T-cell (primary cell): ENCODE results near the gene MIS12. TPM values are rescaled to one million over a fixed set of nuclear protein-coding genes. Genes with fewer than 3 reads are reported as not detected.

Experiments
- ATAC-seq, 4 experiments: fragments of 200-7000 bp in 3 of 4; fragments of 150-1000 bp in 1 of 4; cut with Tn5 transposase; replicated peaks in 1 of 4; 1 replicate in 3 of 4; 2 replicates in 1 of 4; pipeline ENCODE4 v1.10.0; 2021; ENCODE audit warnings: moderate library complexity in 3 of 4, mild to moderate bottlenecking in 2 of 4, moderate number of reproducible peaks in 1 of 4
- CTCF ChIA-PET, 2 donors: fragments of 300-600 bp; sonication (Branson Sonifier 250); formaldehyde crosslinking; loops; one replicate each; lab custom pipeline; 2022; ENCODE audit warnings: antibody characterized with exemption in 2 of 2; lab: Charles Lee
- POLR2A ChIA-PET, 2 donors: fragments of 300-600 bp; sonication (Branson Sonifier 250); formaldehyde crosslinking; loops; one replicate each; lab custom pipeline; 2022; ENCODE audit warnings: antibody characterized with exemption in 2 of 2; lab: Charles Lee
- DNase-seq, 35 experiments: peaks; one replicate each; pipeline versions ENCODE4 v3.0.0 to v3.0.0-alpha.2; 2013 to 2023
- H3K27ac ChIP-seq: one replicate; pipeline ENCODE4 v1.5.1; 2013; ENCODE audit warnings: low read length
- H3K27me3 ChIP-seq, 2 experiments: replicated peaks in 1 of 2; 1 replicate in 1 of 2; 2 replicates in 1 of 2; pipeline versions ENCODE4 v1.6.1 to v1.7.0; 2013; ENCODE audit warnings: low read length in 1 of 2, mixed read lengths in 1 of 2; ENCODE audit not compliant: control insufficient read depth in 2 of 2, insufficient read depth in 2 of 2; ENCODE audit errors: extremely low read depth in 1 of 2
- H3K36me3 ChIP-seq, 2 donors: 1 replicate in 1 of 2; 2 replicates in 1 of 2; pipeline versions ENCODE4 v1.6.1 to v1.7.0; 2013; ENCODE audit warnings: low read length in 1 of 2; ENCODE audit not compliant: control insufficient read depth in 2 of 2, insufficient read depth in 1 of 2; ENCODE audit errors: extremely low read depth in 1 of 2
- H3K4me1 ChIP-seq, 2 experiments: 1 replicate in 1 of 2; 2 replicates in 1 of 2; pipeline versions ENCODE4 v1.6.1 to v1.7.0; 2013; ENCODE audit warnings: low read length in 2 of 2, mixed read lengths in 1 of 2; ENCODE audit not compliant: insufficient read depth in 2 of 2, control insufficient read depth in 1 of 2; ENCODE audit errors: extremely low read depth in 1 of 2
- H3K4me3 ChIP-seq, 2 donors: 1 replicate in 1 of 2; 2 replicates in 1 of 2; pipeline versions ENCODE4 v1.5.1 to v1.7.0; 2013; ENCODE audit warnings: mild to moderate bottlenecking in 2 of 2, low read length in 1 of 2, moderate library complexity in 1 of 2; ENCODE audit not compliant: control insufficient read depth in 1 of 2; ENCODE audit errors: extremely low read depth in 1 of 2
- H3K9me3 ChIP-seq: 2 replicates; pipeline ENCODE4 v1.7.0; 2013
- H3K27ac Mint-ChIP-seq, 2 donors: one replicate each; pipeline ENCODE4 v1.8.0; 2020 to 2021; ENCODE audit warnings: mild to moderate bottlenecking in 2 of 2, mixed read lengths in 2 of 2
- H3K27me3 Mint-ChIP-seq, 2 donors: one replicate each; pipeline ENCODE4 v1.8.0; 2021 to 2022; ENCODE audit warnings: mixed read lengths in 2 of 2
- H3K36me3 Mint-ChIP-seq: one replicate; pipeline ENCODE4 v1.8.0; 2021; ENCODE audit warnings: mixed read lengths
- H3K4me1 Mint-ChIP-seq, 3 donors: one replicate each; pipeline ENCODE4 v1.8.0; 2020 to 2022; ENCODE audit warnings: mixed read lengths in 3 of 3, mild to moderate bottlenecking in 1 of 3
- H3K4me3 Mint-ChIP-seq, 3 donors: one replicate each; pipeline ENCODE4 v1.8.0; 2020 to 2022; ENCODE audit warnings: mild to moderate bottlenecking in 3 of 3, mixed read lengths in 3 of 3, moderate library complexity in 3 of 3
- H3K9me3 Mint-ChIP-seq, 3 donors: one replicate each; pipeline ENCODE4 v1.8.0; 2020 to 2022; ENCODE audit warnings: mixed read lengths in 3 of 3
- WGBS: methylation state at CpG from one replicate; pipeline ENCODE4 v1.1.5; 2013; ENCODE audit warnings: missing lambda C conversion rate; ENCODE audit not compliant: insufficient coverage; 5-methylcytosine and 5-hydroxymethylcytosine counted together
- total RNA-seq, 35 experiments: library from RNA in 6 of 35; stranded (reverse) in 6 of 35; fragments of 120-200 nt in 1 of 35; gene quantifications; one replicate each; pipeline versions ENCODE4 v1.2.1 to v1.2.4 and lab custom pipeline; 2013 to 2026

MIS12 gene
- total RNA-seq, 5 donors from 2014 or later (not counting 1 experiment from before 2014, with no cell fraction given), result 18.0 to 35.9 (median 33.8) TPM

DNA sequence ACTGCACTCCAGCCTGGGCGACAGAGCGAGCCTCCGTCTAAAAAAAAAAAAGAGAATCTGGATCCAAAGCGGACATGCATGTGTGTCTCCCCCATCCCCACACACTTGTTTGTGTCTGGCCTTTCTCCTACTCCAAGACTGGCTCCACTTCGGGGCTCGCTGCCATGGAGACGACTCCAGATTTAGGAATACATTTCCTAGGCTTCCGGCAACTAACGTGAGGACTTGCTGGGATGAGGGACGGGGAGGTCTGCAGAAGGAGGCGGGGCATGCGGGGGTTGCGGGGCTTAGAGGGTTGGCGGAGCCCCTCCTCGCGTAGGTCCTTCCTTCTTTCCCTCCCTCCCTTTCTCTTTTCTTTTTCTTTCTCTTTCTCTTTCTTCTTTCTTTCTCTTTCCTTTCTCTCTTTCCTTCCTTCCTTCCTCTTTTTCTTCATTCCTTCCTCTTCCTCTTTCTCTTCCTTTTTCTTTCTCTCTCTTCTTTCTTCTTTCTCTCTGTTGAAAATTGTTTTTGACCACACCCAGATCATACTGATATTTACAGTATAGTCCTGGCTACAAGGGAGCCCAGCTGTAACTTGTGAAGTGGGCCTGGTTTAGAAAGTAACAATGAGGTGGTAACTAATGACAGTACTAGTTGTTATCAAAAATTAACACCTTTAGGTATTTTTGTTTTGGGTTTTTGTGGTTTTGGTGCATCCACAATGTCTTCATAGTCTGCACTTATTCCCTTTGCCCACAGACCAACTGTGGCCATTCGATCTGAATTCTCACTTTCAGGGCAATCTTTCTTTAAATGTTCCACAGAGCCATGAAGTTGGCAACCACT, 25.2 kb downstream of the MIS12 start:
- H3K36me3 ChIP-seq, result peaks cover 10 to 34% of the 10 kb centered on the region in 2 donors
- H3K4me3 ChIP-seq, result no peak overlapping the region
- peaks cover 6 to 36% of the 10 kb centered on the region in 2 experiments for H3K4me1 ChIP-seq
- DNase-seq, result peak in 1 of 35 experiments; percentile 20
- ChIA-PET POLR2A (no interaction called here), CTCF (interaction anchor here in 1 of 2 donors (1.1 kb wide), 1 partner anchor 11 kb away, joined by 3 read pairs; a partner anchor contains a TSS)
- no peaks in the 10 kb centered on the region for H3K27me3 ChIP-seq
- no peak overlapping the region for H3K27ac ChIP-seq
- no peak for ATAC-seq
- 20% methylated on average over 1 of the region's 17 CpGs for WGBS
- peaks cover 0 to 5% (median 0%) of the 10 kb centered on the region in 3 donors for H3K9me3 Mint-ChIP-seq
- no peaks in the 10 kb centered on the region for H3K27me3 Mint-ChIP-seq
- H3K36me3 Mint-ChIP-seq, result peaks cover 63% of the 10 kb centered on the region
- H3K4me1 Mint-ChIP-seq, result peaks cover 35 to 41% (median 39%) of the 10 kb centered on the region in 3 donors
- no peaks in the 10 kb centered on the region for H3K9me3 ChIP-seq
- H3K27ac Mint-ChIP-seq, result peak overlapping the region; percentile 50 to 71
- peak overlapping the region in 1 of 3 donors; percentile 6 for H3K4me3 Mint-ChIP-seq

DNA sequence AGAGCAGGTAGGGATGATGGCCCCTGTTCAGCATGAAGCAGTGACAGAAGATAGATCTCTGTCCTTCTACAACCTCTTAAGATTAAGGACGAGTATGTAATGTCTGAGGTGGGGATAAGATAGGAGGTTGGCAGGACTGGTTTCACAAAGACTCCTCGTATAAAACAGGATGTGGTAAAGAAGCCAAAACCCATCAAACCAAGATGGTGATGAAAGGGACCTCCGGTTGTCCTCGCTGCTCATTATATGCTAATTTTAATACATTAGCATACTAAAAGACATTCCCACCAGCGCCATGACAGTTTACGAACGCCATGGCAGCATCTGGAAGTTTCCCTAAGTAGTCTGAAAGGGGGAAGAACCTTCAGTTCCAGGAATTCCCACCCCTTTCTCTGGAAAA, 27.3 kb downstream of the MIS12 start:
- POLR2A ChIA-PET, result no interaction called here
- Histone ChIP-seq H3K4me1 (peaks cover 6 to 36% of the 10 kb centered on the region in 2 experiments), H3K27ac (peak overlapping the region; percentile 25), H3K9me3 (no peaks in the 10 kb centered on the region), H3K27me3 (no peaks in the 10 kb centered on the region), H3K4me3 (no peak overlapping the region), H3K36me3 (peaks cover 10 to 45% of the 10 kb centered on the region in 2 donors)
- no CpG with 5 or more reads among the region's 7 CpGs for WGBS
- Mint-ChIP-seq H3K27ac (peak overlapping the region; percentile 49 to 86), H3K9me3 (peaks cover 0 to 5% (median 0%) of the 10 kb centered on the region in 3 donors), H3K36me3 (peaks cover 75% of the 10 kb centered on the region), H3K4me3 (peak overlapping the region in 1 of 3 donors; percentile 50), H3K4me1 (peaks cover 35 to 45% (median 39%) of the 10 kb centered on the region in 3 donors), H3K27me3 (no peaks in the 10 kb centered on the region)
- peak in 4 of 35 experiments; percentile 12 to 61 (median 18) for DNase-seq
- peak; percentile 67 to 95 (median 90) for ATAC-seq
- CTCF ChIA-PET, result no interaction called here

DNA sequence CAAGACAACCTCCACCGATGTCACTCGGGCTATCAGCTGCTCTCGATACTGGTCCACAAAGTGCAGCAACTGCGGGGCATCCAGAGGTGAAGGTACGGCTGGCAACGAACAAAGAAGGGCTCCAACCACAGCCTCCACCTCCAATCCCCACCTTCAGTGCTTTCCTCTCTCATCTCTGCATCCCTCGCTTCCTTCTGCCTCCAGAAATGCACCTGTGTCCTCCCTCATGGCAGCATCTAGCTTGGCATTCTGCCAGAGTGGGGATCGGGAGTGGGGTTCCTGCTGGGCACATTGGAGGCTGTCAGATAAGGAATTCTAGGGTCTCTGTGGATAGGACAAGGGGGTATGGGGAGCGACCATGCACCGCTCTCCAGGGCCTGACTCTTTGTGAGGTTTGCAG, 28.6 kb downstream of the MIS12 start:
- ChIA-PET POLR2A (interaction anchor here in 1 of 2 donors (0.6 kb wide), 1 partner anchor 1084 kb away, joined by 3 read pairs; no protein-coding TSS in a partner anchor), CTCF (no interaction called here)
- no peaks in the 10 kb centered on the region for H3K27me3 Mint-ChIP-seq
- H3K27ac Mint-ChIP-seq, result peak overlapping the region in 1 of 2 donors; percentile 53
- H3K27ac ChIP-seq, result no peak overlapping the region
- H3K4me3 Mint-ChIP-seq, result peak overlapping the region in 1 of 3 donors; percentile 22
- peaks cover 6 to 36% of the 10 kb centered on the region in 2 experiments for H3K4me1 ChIP-seq
- peaks cover 0 to 5% (median 0%) of the 10 kb centered on the region in 3 donors for H3K9me3 Mint-ChIP-seq
- peaks cover 10 to 39% of the 10 kb centered on the region in 2 donors for H3K36me3 ChIP-seq
- no peaks in the 10 kb centered on the region for H3K27me3 ChIP-seq
- ATAC-seq (no peak), DNase-seq (no peak)
- H3K4me3 ChIP-seq, result no peak overlapping the region
- WGBS, result 95% methylated on average over 6 of the region's 10 CpGs
- no peaks in the 10 kb centered on the region for H3K9me3 ChIP-seq
- peaks cover 35 to 45% (median 39%) of the 10 kb centered on the region in 3 donors for H3K4me1 Mint-ChIP-seq
- peaks cover 63% of the 10 kb centered on the region for H3K36me3 Mint-ChIP-seq

DNA sequence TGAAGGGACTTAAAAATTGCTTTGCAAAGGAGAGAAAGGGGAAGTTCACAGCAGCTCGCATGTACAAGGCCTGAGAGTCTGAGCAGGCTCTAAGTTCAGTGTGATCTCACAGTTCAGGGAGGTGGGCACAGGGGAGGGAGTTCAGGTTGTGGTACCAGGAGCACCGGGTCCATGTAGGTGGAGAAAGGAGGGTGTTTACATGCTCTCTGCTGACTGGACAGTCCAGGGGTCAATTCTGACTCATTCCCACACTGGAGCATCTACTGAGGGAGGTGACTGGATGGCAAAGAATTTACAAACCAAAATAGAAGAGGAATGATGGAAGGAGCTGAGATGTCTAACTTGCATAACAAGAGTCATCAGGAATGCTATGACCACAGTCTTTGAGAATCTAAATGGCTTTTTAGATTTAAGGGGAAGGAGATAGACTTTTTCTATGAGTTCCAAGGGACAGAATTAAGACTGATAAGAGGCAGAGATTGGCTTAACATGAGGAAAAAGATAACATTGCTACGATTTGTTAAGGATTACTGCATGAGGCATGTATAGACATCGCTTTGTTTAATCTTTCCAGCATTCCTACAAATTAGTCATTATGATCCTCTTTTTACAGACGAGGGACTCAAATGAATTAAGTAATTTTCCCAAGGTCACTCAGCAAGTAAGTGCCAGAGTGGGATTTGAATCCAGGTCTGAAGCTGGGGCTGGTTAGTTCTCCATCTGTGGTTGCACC, 29.9 kb downstream of the MIS12 start:
- no peaks in the 10 kb centered on the region for H3K9me3 ChIP-seq
- DNase-seq (no peak), ATAC-seq (no peak)
- peaks cover 7 to 51% of the 10 kb centered on the region in 2 donors for H3K36me3 ChIP-seq
- CTCF ChIA-PET, result no interaction called here
- H3K27ac ChIP-seq, result no peak overlapping the region
- H3K4me3 ChIP-seq, result no peak overlapping the region
- peaks cover 6 to 36% of the 10 kb centered on the region in 2 experiments for H3K4me1 ChIP-seq
- Mint-ChIP-seq H3K36me3 (peaks cover 69% of the 10 kb centered on the region), H3K4me3 (no peak overlapping the region), H3K27ac (peak overlapping the region in 1 of 2 donors; percentile 25), H3K9me3 (peaks cover 0 to 5% (median 0%) of the 10 kb centered on the region in 3 donors), H3K27me3 (no peaks in the 10 kb centered on the region), H3K4me1 (peaks cover 35 to 45% (median 37%) of the 10 kb centered on the region in 3 donors)
- no peaks in the 10 kb centered on the region for H3K27me3 ChIP-seq
- 78% methylated on average over 1 of the region's 5 CpGs for WGBS
- POLR2A ChIA-PET, result no interaction called here

DNA sequence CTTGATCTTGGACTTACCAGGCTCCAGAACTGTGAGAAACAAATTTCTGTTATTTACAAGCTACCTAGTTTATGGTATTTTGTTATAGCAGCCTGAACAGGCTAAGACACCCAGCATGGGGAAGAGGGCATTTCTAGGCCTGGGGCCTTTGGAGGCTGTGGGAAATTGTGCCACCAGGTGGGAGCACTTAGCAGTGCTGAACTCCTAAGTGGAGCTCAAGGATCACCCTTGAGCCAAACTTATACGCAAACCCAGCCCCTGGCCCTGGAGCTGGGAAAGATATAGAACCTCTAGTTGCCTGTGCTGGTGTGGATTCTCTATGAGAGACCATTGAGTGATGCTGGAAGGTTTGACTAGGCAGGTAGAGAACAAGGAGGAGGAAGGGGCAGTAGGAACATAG, 36.1 kb downstream of the MIS12 start:
- no peaks in the 10 kb centered on the region for H3K27me3 ChIP-seq
- ATAC-seq (no peak), DNase-seq (no peak)
- Mint-ChIP-seq H3K27me3 (no peaks in the 10 kb centered on the region), H3K36me3 (peaks cover 52% of the 10 kb centered on the region), H3K4me3 (no peak overlapping the region), H3K9me3 (no peaks in the 10 kb centered on the region), H3K27ac (peak overlapping the region in 1 of 2 donors; percentile 11), H3K4me1 (peaks cover 0 to 4% (median 0%) of the 10 kb centered on the region in 3 donors)
- peaks cover 15 to 75% of the 10 kb centered on the region in 2 donors for H3K36me3 ChIP-seq
- H3K9me3 ChIP-seq, result no peaks in the 10 kb centered on the region
- ChIA-PET CTCF (interaction anchor here in 1 of 2 donors (0.6 kb wide), 1 partner anchor 287 kb away, joined by 8 read pairs; no protein-coding TSS in a partner anchor), POLR2A (no interaction called here)
- 100% methylated on average over 1 of the region's 1 CpG for WGBS
- H3K27ac ChIP-seq, result no peak overlapping the region
- H3K4me3 ChIP-seq, result no peak overlapping the region
- H3K4me1 ChIP-seq, result no peaks in the 10 kb centered on the region

DNA sequence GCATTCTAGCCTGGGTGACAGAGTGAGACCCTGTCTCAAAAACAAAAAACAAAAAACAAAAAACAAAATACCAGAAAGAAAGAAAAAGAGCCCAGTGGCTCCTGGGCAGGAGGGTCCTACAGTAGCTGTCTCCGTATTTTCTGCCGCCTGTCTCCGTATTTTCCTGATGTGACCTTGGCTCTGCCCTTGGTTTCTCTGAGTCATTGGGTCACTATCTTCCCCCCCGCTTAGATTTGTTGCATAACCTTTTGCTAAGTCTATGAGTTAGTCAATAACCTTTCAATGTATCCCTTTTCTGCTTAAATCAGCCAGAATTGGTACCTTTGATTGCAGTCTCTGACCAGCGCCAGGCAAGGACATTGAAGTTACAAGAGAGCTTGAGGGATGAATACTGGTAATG, 36.9 kb downstream of the MIS12 start:
- Mint-ChIP-seq H3K36me3 (peaks cover 50% of the 10 kb centered on the region), H3K27me3 (no peaks in the 10 kb centered on the region), H3K9me3 (no peaks in the 10 kb centered on the region), H3K27ac (peak overlapping the region in 1 of 2 donors; percentile 40), H3K4me3 (no peak overlapping the region), H3K4me1 (no peaks in the 10 kb centered on the region)
- Histone ChIP-seq H3K4me3 (no peak overlapping the region), H3K4me1 (no peaks in the 10 kb centered on the region), H3K27ac (no peak overlapping the region), H3K9me3 (no peaks in the 10 kb centered on the region), H3K36me3 (peaks cover 15 to 75% of the 10 kb centered on the region in 2 donors), H3K27me3 (no peaks in the 10 kb centered on the region)
- ATAC-seq (no peak), DNase-seq (no peak)
- POLR2A ChIA-PET, result interaction anchor here in 1 of 2 donors (0.6 kb wide), 1 partner anchor 108 kb away, joined by 3 read pairs; no protein-coding TSS in a partner anchor
- CTCF ChIA-PET, result no interaction called here
- WGBS, result 88% methylated on average over 4 of the region's 5 CpGs
